ENCODE data around the gene TGFBR2.

- TF ChIP-seq CTCF (IDR thresholded peaks at IDR 0.05 in 8 of 11, conservative IDR thresholded peaks at IDR 0.05 in 3 of 11) (no peak), POLR2A (IDR thresholded peaks at IDR 0.05) (no peak), POLR2AphosphoS5 (IDR thresholded peaks at IDR 0.05) (peak in 2 of 3 donors; percentile 30 to 39)
Observed at GRCh38 chr3:30626443-30627180, 20.2 kb downstream of the TGFBR2 start.
